SK-N-SH treated with all-trans-retinoic acid at 6 μM for 48 hours (cell line): ENCODE data around the gene ZNF41.

Experiments used
- ZFP3 ChIP-seq: fragments of 250-450 bp; sonication (Bioruptor Pico); IDR thresholded peaks from 2 replicates; pipeline ENCODE4 v1.5.0; 2020; ENCODE audit warnings: mild to moderate bottlenecking, moderate library complexity
- ZNF565 ChIP-seq: fragments of 450-650 bp; formaldehyde crosslinking; conservative IDR thresholded peaks from 2 replicates; pipeline ENCODE4 v1.5.0; 2020; ENCODE audit warnings: low read depth, mild to moderate bottlenecking, moderate library complexity
- TF ChIP-seq, protein P1 (sequence below): fragments of 250-450 bp; sonication (Bioruptor Pico); IDR thresholded peaks from 2 replicates; pipeline ENCODE4 v1.8.0; 2020; ENCODE audit warnings: mild to moderate bottlenecking, moderate library complexity, borderline replicate concordance
- TF ChIP-seq, protein P2 (sequence below): fragments of 250-450 bp; sonication (Bioruptor Pico); IDR thresholded peaks from 2 replicates; pipeline ENCODE4 v1.8.0; 2021; ENCODE audit warnings: low read depth, mild to moderate bottlenecking, moderate library complexity, borderline replicate concordance

DNA sequence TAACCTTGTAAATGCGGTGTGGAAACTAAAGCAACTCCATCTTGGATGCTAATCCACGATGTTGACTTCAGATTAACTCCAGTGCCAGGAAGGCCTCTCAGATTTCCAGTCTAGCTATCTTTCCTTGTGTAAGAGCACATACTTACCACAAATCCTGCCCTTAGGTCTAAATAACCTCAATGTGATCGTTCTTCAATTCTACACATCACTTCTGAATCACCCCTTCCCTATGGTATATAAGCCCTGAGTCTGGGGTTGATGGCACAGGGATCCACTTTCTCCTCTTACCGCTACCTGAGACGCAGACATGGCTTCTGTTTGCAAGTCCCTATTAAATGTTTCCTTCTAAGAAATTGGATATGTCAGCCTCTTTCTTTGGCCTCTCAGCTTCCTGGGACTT is 17.5 kb upstream of the ZNF41 start:
- TF ChIP-seq ZFP3 (CRISPR knock-in tag), result no peak
- TF ChIP-seq, protein P1, sequence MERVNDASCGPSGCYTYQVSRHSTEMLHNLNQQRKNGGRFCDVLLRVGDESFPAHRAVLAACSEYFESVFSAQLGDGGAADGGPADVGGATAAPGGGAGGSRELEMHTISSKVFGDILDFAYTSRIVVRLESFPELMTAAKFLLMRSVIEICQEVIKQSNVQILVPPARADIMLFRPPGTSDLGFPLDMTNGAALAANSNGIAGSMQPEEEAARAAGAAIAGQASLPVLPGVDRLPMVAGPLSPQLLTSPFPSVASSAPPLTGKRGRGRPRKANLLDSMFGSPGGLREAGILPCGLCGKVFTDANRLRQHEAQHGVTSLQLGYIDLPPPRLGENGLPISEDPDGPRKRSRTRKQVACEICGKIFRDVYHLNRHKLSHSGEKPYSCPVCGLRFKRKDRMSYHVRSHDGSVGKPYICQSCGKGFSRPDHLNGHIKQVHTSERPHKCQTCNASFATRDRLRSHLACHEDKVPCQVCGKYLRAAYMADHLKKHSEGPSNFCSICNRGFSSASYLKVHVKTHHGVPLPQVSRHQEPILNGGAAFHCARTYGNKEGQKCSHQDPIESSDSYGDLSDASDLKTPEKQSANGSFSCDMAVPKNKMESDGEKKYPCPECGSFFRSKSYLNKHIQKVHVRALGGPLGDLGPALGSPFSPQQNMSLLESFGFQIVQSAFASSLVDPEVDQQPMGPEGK (CRISPR knock-in tag), result no peak
- TF ChIP-seq ZNF565, result no peak
- TF ChIP-seq, protein P2, sequence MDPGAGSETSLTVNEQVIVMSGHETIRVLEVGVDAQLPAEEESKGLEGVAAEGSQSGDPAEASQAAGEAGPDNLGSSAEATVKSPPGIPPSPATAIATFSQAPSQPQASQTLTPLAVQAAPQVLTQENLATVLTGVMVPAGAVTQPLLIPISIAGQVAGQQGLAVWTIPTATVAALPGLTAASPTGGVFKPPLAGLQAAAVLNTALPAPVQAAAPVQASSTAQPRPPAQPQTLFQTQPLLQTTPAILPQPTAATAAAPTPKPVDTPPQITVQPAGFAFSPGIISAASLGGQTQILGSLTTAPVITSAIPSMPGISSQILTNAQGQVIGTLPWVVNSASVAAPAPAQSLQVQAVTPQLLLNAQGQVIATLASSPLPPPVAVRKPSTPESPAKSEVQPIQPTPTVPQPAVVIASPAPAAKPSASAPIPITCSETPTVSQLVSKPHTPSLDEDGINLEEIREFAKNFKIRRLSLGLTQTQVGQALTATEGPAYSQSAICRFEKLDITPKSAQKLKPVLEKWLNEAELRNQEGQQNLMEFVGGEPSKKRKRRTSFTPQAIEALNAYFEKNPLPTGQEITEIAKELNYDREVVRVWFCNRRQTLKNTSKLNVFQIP (CRISPR knock-in tag), result no peak
